ENCODE results near the gene LRCH3. TPM values are rescaled to one million over a fixed set of nuclear protein-coding genes. Genes with fewer than 3 reads are reported as not detected.
"Not testable (repeated sequence)": the region's sequence is repeated elsewhere in the genome, so short reads cannot be mapped to it uniquely, and the experiment has no call there.

LRCH3 gene
- total and polyA plus RNA-seq, 11 donors, result 11.1 to 40.3 (median 24.0) TPM

GRCh38 chr3:197883541-197883940, 92.5 kb downstream of the LRCH3 start:
- intact Hi-C loops (cut with DNase I), result no loop called here
- Histone ChIP-seq H3K36me3 (peaks cover 0 to 77% (median 48%) of the 10 kb centered on the region in 9 donors), H3K27me3 (no peaks in the 10 kb centered on the region), H3K27ac (no peak overlapping the region), H3K4me1 (peaks cover 0 to 14% (median 0%) of the 10 kb centered on the region in 12 donors), H3K9me3 (no peaks in the 10 kb centered on the region), H3K4me3 (no peak overlapping the region)
- DNase-seq (no peak), ATAC-seq (no peak)
- WGBS, 4 donors, result 73 to 80% (median 78%) methylated on average over 5 of the region's 5 CpGs
- TF ChIP-seq, protein P1, sequence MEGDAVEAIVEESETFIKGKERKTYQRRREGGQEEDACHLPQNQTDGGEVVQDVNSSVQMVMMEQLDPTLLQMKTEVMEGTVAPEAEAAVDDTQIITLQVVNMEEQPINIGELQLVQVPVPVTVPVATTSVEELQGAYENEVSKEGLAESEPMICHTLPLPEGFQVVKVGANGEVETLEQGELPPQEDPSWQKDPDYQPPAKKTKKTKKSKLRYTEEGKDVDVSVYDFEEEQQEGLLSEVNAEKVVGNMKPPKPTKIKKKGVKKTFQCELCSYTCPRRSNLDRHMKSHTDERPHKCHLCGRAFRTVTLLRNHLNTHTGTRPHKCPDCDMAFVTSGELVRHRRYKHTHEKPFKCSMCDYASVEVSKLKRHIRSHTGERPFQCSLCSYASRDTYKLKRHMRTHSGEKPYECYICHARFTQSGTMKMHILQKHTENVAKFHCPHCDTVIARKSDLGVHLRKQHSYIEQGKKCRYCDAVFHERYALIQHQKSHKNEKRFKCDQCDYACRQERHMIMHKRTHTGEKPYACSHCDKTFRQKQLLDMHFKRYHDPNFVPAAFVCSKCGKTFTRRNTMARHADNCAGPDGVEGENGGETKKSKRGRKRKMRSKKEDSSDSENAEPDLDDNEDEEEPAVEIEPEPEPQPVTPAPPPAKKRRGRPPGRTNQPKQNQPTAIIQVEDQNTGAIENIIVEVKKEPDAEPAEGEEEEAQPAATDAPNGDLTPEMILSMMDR (IDR thresholded peaks at IDR 0.05), result no peak
- no peak for TF ChIP-seq POLR2A (IDR thresholded peaks at IDR 0.05)

- H3K4me3 ChIP-seq; H3K9me3 ChIP-seq; DNase-seq; ATAC-seq; H3K27ac ChIP-seq; intact Hi-C loops (cut with DNase I); H3K27me3 ChIP-seq: not testable (repeated sequence)
- WGBS, 4 donors, result 94 to 98% (median 96%) methylated on average over 15 to 17 of the region's 17 CpGs
- Histone ChIP-seq H3K4me1 (peaks cover 0 to 14% (median 0%) of the 10 kb centered on the region in 12 donors), H3K36me3 (peaks cover 0 to 76% (median 54%) of the 10 kb centered on the region in 9 donors)
These were observed 93.3 kb downstream of the LRCH3 start for GRCh38 chr3:197884330-197884729.

DNA sequence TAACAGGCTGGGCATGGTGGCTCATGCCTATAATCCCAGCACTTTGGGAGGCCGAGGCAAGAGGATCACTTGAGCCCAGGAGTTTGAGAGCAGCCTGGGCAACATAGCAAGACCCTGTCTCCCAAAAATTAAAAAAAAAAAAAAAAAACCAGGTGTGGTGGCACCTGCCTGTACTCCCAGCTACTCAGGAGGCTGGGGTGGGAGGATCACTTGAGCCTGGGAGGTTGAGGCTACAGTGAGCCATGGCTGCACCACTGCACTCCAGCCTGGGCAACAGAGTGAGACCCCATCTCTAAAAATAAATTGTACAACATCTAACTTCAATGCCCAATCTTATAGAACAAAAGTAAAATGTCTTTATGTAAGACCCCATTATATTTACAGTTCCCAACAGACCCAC, 95.0 kb downstream of the LRCH3 start:
- H3K9me3 ChIP-seq; intact Hi-C loops (cut with DNase I); H3K4me3 ChIP-seq; H3K27ac ChIP-seq; DNase-seq; ATAC-seq; H3K27me3 ChIP-seq: not testable (repeated sequence)
- peaks cover 0 to 79% (median 52%) of the 10 kb centered on the region in 9 donors for H3K36me3 ChIP-seq
- WGBS, 4 donors, result 96 to 100% (median 99%) methylated on average over 1 of the region's 1 CpG
- peaks cover 0 to 14% (median 0%) of the 10 kb centered on the region in 12 donors for H3K4me1 ChIP-seq

GRCh38 chr3:197887430-197888053, 96.5 kb downstream of the LRCH3 start:
- H3K27ac ChIP-seq; H3K4me3 ChIP-seq; H3K9me3 ChIP-seq; ATAC-seq; H3K4me1 ChIP-seq; H3K27me3 ChIP-seq; intact Hi-C loops (cut with DNase I); DNase-seq: not testable (repeated sequence)
- 50 to 54% (median 51%) methylated on average over 3 to 5 of the region's 5 CpGs for WGBS, 4 donors
- peaks cover 0 to 70% (median 41%) of the 10 kb centered on the region in 9 donors for H3K36me3 ChIP-seq

DNA sequence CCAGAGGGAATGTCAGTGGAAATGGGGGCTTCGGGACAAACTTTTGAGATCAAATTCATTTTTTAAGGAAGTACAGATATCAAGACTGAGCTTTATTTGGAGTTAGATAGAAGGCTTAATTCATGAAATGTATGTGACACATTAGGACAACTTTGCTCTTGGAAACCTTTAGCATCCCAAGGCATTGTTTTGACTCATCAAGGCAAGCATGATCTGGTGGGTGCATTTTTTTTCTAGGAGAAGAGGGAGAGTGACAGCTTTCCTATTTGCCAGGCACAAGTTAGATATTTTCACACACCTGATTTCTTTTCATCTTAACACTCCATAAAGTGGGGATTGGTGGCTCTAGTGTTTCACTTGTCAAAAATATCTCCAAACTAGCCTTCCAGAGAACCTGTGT, 97.5 kb downstream of the LRCH3 start:
- WGBS, 4 donors, result 92 to 94% (median 92%) methylated on average over 1 of the region's 1 CpG
- intact Hi-C loops (cut with DNase I), result no loop called here
- H3K9me3 ChIP-seq, result no peaks in the 10 kb centered on the region
- DNase-seq, result no peak
- TF ChIP-seq, protein P1 (IDR thresholded peaks at IDR 0.05), result no peak
- no peak for TF ChIP-seq POLR2A (IDR thresholded peaks at IDR 0.05)
- no peak overlapping the region for H3K27ac ChIP-seq
- ATAC-seq, result no peak
- no peaks in the 10 kb centered on the region for H3K4me1 ChIP-seq
- H3K36me3 ChIP-seq, result peaks cover 0 to 61% (median 33%) of the 10 kb centered on the region in 9 donors
- no peak overlapping the region for H3K4me3 ChIP-seq
- no peaks in the 10 kb centered on the region for H3K27me3 ChIP-seq

All from heart left ventricle (tissue), 16 donors.